ENCODE results near the gene CUL4A. TPM values are rescaled to one million over a fixed set of nuclear protein-coding genes. Genes with fewer than 3 reads are reported as not detected.
"Not testable (repeated sequence)": the region's sequence is repeated elsewhere in the genome, so short reads cannot be mapped to it uniquely, and the experiment has no call there.

Gene CUL4A
- total RNA-seq, 1 experiment from 2014 or later, result 85.9 TPM

GRCh38 chr13:113245849-113246796 lies 36.7 kb downstream of the CUL4A start:
- ChIA-PET CTCF (no interaction called here), POLR2A (no interaction called here)
- Mint-ChIP-seq H3K36me3 (ENCODE audit: insufficient read depth, unreplicated experiment) (peaks cover 93% of the 10 kb centered on the region), H3K27ac (ENCODE audit: low read depth, unreplicated experiment) (no peak overlapping the region), H3K9me3 (ENCODE audit: unreplicated experiment) (no peaks in the 10 kb centered on the region), H3K4me3 (ENCODE audit: unreplicated experiment) (no peak overlapping the region), H3K4me1 (ENCODE audit: insufficient read depth, unreplicated experiment) (no peaks in the 10 kb centered on the region), H3K27me3 (ENCODE audit: insufficient read depth, unreplicated experiment) (no peaks in the 10 kb centered on the region)
- TF ChIP-seq CTCF (IDR thresholded peaks at IDR 0.05; ENCODE audit: unreplicated experiment), result no peak
- DNase-seq (ENCODE audit: unreplicated experiment), result peak; percentile 5
- intact Hi-C loops (cut with micrococcal nuclease), result no loop called here
- BruUV-seq (replicated peaks), result no TSS peak

GRCh38 chr13:113252516-113253095 lies 43.2 kb downstream of the CUL4A start:
- H3K27me3 Mint-ChIP-seq (ENCODE audit: insufficient read depth, unreplicated experiment), result no peaks in the 10 kb centered on the region
- H3K9me3 Mint-ChIP-seq (ENCODE audit: unreplicated experiment), result no peaks in the 10 kb centered on the region
- CTCF ChIA-PET, result interaction anchor here (0.7 kb wide), 1 partner anchor 11 kb away, joined by 3 read pairs; no protein-coding TSS in a partner anchor
- H3K36me3 Mint-ChIP-seq (ENCODE audit: insufficient read depth, unreplicated experiment), result peaks cover 93% of the 10 kb centered on the region
- TF ChIP-seq CTCF (IDR thresholded peaks at IDR 0.05; ENCODE audit: unreplicated experiment), result no peak
- H3K4me1 Mint-ChIP-seq (ENCODE audit: insufficient read depth, unreplicated experiment), result no peaks in the 10 kb centered on the region
- DNase-seq (ENCODE audit: unreplicated experiment), result no peak
- no peak overlapping the region for H3K4me3 Mint-ChIP-seq (ENCODE audit: unreplicated experiment)
- no peak overlapping the region for H3K27ac Mint-ChIP-seq (ENCODE audit: low read depth, unreplicated experiment)
- BruUV-seq (replicated peaks), result no TSS peak
- POLR2A ChIA-PET, result no interaction called here
- intact Hi-C loops (cut with micrococcal nuclease), result no loop called here

- peaks cover 91% of the 10 kb centered on the region for H3K36me3 Mint-ChIP-seq (ENCODE audit: insufficient read depth, unreplicated experiment)
- H3K4me1 Mint-ChIP-seq (ENCODE audit: insufficient read depth, unreplicated experiment); DNase-seq (ENCODE audit: unreplicated experiment); BruUV-seq (replicated peaks); intact Hi-C loops (cut with micrococcal nuclease); H3K27me3 Mint-ChIP-seq (ENCODE audit: insufficient read depth, unreplicated experiment); H3K4me3 Mint-ChIP-seq (ENCODE audit: unreplicated experiment); H3K9me3 Mint-ChIP-seq (ENCODE audit: unreplicated experiment); H3K27ac Mint-ChIP-seq (ENCODE audit: low read depth, unreplicated experiment): not testable (repeated sequence)
- ChIA-PET POLR2A (interaction anchor here (1.2 kb wide), 1 partner anchor 235 kb away, joined by 3 read pairs; no protein-coding TSS in a partner anchor), CTCF (interaction anchor here (0.7 kb wide), 1 partner anchor 17 kb away, joined by 3 read pairs; no protein-coding TSS in a partner anchor)
These were observed 48.5 kb downstream of the CUL4A start for GRCh38 chr13:113257908-113258307.

- Mint-ChIP-seq H3K27me3 (ENCODE audit: insufficient read depth, unreplicated experiment) (no peaks in the 10 kb centered on the region), H3K4me3 (ENCODE audit: unreplicated experiment) (no peak overlapping the region), H3K9me3 (ENCODE audit: unreplicated experiment) (no peaks in the 10 kb centered on the region), H3K4me1 (ENCODE audit: insufficient read depth, unreplicated experiment) (no peaks in the 10 kb centered on the region), H3K27ac (ENCODE audit: low read depth, unreplicated experiment) (no peak overlapping the region), H3K36me3 (ENCODE audit: insufficient read depth, unreplicated experiment) (peaks cover 91% of the 10 kb centered on the region)
- ChIA-PET POLR2A (interaction anchor here (1.2 kb wide), 1 partner anchor 234 kb away, joined by 3 read pairs; no protein-coding TSS in a partner anchor), CTCF (interaction anchor here (0.7 kb wide), 1 partner anchor 16 kb away, joined by 3 read pairs; no protein-coding TSS in a partner anchor)
- no peak for DNase-seq (ENCODE audit: unreplicated experiment)
- BruUV-seq (replicated peaks), result no TSS peak
- intact Hi-C loops (cut with micrococcal nuclease), result no loop called here
- TF ChIP-seq CTCF (IDR thresholded peaks at IDR 0.05; ENCODE audit: unreplicated experiment), result no peak
These were observed 49.1 kb downstream of the CUL4A start for GRCh38 chr13:113258321-113259054.
